ENCODE data around the gene ACTRT2. TPM values are rescaled to one million over a fixed set of nuclear protein-coding genes. Genes with fewer than 3 reads are reported as not detected.

The ACTRT2 gene
- total and polyA plus RNA-seq, 3 donors from 2014 or later, result 64.2 to 183 (median 143) TPM

- TF ChIP-seq CTCF (IDR thresholded peaks at IDR 0.05), result no peak
- TF ChIP-seq POLR2A (IDR thresholded peaks at IDR 0.05), result no peak
- WGBS, 2 donors, result 88 to 91% methylated on average over 3 of the region's 3 CpGs
- no peaks in the 10 kb centered on the region for H3K9me3 ChIP-seq
- no peaks in the 10 kb centered on the region for H3K4me1 ChIP-seq
- H3K36me3 ChIP-seq (ENCODE audit: low read depth, missing control alignments), result no peaks in the 10 kb centered on the region
- H3K27ac ChIP-seq, result no peak overlapping the region
- H3K4me3 ChIP-seq, result no peak overlapping the region
- no peak for DNase-seq
- no peaks in the 10 kb centered on the region for H3K27me3 ChIP-seq
- intact Hi-C loops (cut with DNase I; ENCODE audit: low total_unique reads), result no loop called here
These were observed 30.3 kb downstream of the ACTRT2 start for GRCh38 chr1:3051270-3052268.

- no peak for DNase-seq
- WGBS, 2 donors, result 91% methylated on average over 4 to 5 of the region's 5 CpGs
- no peaks in the 10 kb centered on the region for H3K9me3 ChIP-seq
These were observed 31.2 kb downstream of the ACTRT2 start for GRCh38 chr1:3052501-3052900.

GRCh38 chr1:3053366-3053980, 32.2 kb downstream of the ACTRT2 start:
- Histone ChIP-seq H3K4me1 (no peaks in the 10 kb centered on the region), H3K9me3 (no peaks in the 10 kb centered on the region), H3K36me3 (ENCODE audit: low read depth, missing control alignments) (no peaks in the 10 kb centered on the region), H3K4me3 (no peak overlapping the region), H3K27me3 (no peaks in the 10 kb centered on the region), H3K27ac (no peak overlapping the region)
- no peak for DNase-seq
- TF ChIP-seq CTCF (IDR thresholded peaks at IDR 0.05) (no peak), POLR2A (IDR thresholded peaks at IDR 0.05) (no peak)
- intact Hi-C loops (cut with DNase I; ENCODE audit: low total_unique reads), result no loop called here
- 91 to 97% methylated on average over 8 to 9 of the region's 9 CpGs for WGBS, 2 donors

More at GRCh38 chr1:3052501-3052900, 31.2 kb downstream of the ACTRT2 start:
- no peak overlapping the region for H3K4me3 ChIP-seq
- TF ChIP-seq CTCF (IDR thresholded peaks at IDR 0.05), result no peak
- no peak for TF ChIP-seq POLR2A (IDR thresholded peaks at IDR 0.05)
- no peak overlapping the region for H3K27ac ChIP-seq
- H3K27me3 ChIP-seq, result no peaks in the 10 kb centered on the region
- intact Hi-C loops (cut with DNase I; ENCODE audit: low total_unique reads), result no loop called here
- no peaks in the 10 kb centered on the region for H3K4me1 ChIP-seq
- H3K36me3 ChIP-seq (ENCODE audit: low read depth, missing control alignments), result no peaks in the 10 kb centered on the region

- H3K9me3 ChIP-seq, result no peaks in the 10 kb centered on the region
- 83 to 87% methylated on average over 6 of the region's 6 CpGs for WGBS, 2 donors
- intact Hi-C loops (cut with DNase I; ENCODE audit: low total_unique reads), result no loop called here
- H3K27ac ChIP-seq, result no peak overlapping the region
- DNase-seq, result no peak
- no peaks in the 10 kb centered on the region for H3K4me1 ChIP-seq
- H3K27me3 ChIP-seq, result no peaks in the 10 kb centered on the region
- no peak overlapping the region for H3K4me3 ChIP-seq
- H3K36me3 ChIP-seq (ENCODE audit: low read depth, missing control alignments), result no peaks in the 10 kb centered on the region
- TF ChIP-seq CTCF (IDR thresholded peaks at IDR 0.05) (no peak), POLR2A (IDR thresholded peaks at IDR 0.05) (no peak)
These were observed 32.7 kb downstream of the ACTRT2 start for GRCh38 chr1:3053986-3054385.
